ENCODE measurements around the gene KRT79.
"Not testable (repeated sequence)": the region's sequence is repeated elsewhere in the genome, so short reads cannot be mapped to it uniquely, and the experiment has no call there.

The KRT79 gene

DNA sequence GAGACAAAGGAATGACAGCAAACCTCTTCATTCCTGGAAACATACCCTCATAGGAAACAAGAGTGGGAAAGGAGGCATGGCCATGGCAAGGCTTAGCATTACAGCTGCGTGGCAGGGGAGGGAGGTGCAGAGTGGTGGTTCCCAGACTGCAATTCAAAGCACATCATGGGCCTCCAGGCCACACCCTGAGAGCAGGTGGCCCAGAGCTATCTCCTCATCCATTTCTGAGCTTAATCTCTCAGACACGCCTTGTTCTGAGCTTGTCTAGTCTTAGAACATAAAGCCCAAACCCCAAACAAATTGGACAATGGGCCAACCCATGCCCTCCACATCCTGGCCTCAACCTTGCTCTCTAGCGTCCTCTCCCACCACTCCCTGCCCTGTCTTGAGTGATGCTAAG, 32.3 kb downstream of the KRT79 start:
- no peak for DNase-seq

DNA sequence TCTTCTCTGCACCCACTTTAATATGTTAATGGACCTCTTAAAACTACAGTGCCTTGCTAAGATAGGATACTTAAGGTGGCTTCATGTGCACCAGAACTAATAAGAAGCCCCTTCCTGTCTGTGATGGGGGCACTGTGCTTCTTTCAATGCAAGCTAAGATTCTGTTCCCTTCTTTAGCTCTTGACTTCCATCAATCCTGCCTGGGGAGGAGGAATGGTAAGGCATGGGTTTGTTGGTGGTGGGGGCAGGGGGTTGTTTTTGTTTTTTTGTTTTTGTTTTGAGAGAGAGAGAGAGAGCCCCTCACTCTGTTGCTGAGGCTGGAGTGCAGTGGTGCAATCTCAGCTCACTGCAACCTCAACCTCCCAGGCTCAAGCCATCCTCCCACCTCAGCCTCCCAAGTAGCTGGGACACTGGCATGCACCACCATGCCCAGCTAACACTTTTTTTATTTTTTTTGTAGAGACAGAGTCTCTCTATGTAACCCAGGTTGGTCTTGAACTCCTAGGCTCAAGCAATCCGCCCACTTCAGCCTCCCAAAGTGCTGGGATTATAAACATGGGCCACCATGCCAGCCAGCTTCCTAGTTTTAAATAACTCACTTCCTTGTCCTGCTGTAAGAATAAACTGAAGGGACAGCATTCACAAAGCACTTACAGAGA, 33.7 kb downstream of the KRT79 start:
- DNase-seq, result no peak

DNA sequence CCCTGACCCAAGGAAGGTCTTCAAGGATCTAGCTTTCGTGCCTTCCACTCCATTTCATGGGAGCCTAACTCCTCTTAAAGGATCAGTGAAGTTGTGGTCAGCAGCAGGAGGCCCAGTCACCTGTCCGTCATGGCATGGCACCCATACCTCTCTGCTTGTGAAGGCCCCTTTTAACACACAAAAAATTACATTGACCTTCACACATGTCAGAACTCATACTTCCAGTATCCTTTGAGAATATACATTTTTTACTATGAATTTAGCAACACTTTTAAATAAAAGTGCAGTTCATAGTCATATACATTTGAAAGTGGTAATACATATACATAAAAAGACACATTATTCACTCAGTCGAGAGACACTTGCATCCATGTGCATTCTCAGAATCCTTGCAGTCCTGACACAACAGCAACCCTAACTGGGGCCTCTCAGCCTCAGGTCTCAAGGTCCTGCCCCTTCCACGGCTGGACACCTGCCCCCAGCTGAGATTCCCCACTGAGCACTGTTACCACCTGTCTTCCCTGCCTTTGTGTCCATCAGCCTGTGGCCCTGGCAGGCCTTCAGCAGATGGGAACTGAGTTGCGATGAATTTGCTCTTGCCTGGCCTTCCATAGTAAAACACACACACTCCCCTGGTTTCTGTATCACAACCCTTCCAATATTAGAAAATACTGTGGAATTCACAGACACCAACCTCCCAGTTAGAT, 34.5 kb downstream of the KRT79 start:
- DNase-seq, result no peak

DNA sequence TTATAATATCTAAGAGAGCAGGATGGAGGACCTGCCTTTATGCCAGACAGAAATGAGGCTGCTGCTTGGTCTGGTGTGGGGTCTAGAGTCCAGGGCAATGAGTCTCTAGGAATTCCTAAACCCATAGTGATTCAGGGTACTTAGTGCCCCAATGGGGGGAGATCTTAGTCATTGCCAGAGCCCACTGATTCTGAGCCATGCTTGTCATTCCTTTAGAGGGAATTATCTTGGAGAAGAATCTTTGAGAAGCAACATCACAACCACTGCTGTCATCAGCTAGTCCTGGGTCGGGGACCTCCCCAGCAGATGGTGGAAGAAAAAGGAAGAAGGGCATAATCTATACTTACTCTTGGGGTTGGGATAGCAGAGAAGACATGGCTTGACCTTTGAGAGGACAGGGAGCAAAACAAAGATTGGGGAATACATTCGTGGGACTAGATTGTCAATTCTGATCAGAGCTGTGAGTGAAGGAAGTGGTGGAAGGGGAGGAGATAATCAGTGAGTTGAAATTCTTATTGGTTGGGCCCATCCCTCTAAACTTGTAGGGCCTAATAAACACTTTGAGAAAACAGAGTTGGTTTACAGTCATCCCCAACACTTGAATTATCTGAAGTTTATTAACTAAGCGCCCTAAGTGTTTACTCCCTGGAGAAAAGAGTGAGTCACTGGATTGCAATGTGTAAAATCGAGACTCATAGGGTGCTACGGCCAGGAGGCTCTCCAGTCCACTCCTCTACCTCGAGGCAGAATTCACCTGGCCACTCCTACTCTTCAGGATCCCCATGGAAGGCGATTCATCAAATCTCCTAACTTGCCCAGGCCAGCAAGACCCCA, 35.2 kb downstream of the KRT79 start:
- no peak for DNase-seq

DNA sequence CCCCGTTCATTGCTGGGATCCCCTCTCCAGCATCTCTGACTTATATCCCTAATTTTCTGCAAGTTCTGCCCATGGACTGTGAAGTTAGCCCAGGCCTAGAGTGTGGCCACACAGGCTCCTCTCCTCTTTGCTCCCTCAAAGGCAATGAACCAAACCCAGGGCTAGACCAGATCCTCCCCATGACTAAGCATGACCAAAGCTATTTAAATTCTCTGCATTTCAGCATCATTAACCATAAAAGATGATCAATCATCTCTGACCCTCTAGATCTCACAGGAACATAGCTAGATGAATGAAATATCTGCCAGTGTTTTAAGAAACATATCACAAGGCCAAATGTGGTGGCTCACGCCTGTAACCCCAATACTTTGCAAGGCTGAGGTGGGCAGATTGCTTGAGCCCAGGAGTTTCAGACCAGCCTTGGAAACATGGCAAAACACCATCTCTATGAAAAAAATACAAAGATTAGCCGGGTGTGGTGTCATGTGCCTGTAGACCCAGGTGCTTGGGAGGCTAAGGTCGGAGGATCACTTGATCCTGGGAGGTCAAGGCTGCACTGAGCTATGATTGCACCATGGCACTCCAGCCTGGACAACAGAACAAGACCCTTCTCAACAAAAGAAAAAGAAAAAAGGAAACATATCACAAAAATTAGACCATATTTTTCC, 36.0 kb downstream of the KRT79 start:
- DNase-seq, result no peak

DNA sequence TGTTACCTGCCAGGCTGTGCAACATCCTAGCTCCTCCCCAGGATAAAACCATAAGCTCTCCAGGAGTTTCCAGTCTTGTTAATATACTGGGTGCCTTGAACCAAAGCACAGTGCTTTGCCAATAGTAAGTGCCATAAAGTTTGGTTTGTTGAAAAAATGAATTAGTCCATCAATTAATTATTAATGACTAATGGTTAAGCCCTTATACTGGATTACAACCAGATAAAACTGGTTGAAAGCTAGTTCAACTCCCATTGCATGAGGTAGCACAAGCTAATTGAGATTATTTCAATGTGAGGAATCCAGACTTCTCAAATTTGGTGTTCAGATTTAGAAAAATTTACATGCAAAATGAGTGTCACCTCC, 36.6 kb downstream of the KRT79 start:
- no peak for DNase-seq

DNA sequence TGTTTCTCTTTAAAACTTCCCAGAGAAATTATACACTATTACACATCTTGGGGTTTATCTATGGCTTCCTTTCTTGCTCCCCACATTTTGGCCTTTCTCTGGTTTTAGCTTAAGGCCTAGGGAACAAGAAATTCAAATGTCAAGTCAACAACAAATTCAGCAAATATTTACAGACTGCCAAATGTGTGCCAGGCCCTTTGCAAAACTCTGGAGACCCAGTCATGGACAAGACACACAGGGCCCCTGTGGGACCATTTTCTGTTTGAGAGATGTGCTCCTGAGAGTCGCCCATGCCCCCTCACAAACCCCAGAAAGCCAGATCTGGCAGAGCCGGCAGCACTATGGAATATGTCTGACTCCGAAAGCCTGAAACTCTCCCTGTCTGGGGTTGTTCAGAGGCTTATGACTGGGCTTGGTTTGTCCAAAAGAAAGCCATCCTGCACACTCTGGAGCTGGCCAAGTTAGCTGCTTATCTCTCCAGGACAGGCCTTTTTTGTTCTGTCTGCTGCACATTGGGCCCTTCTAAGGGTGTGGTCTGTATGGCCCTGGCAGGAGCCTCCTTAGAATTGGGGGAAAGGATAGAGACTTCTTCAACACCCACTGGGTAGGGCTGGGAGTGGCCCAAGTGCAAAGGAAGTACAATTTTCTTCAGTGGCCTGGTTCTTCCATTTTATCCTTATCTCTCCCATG, 37.1 kb downstream of the KRT79 start:
- no peak for DNase-seq

DNA sequence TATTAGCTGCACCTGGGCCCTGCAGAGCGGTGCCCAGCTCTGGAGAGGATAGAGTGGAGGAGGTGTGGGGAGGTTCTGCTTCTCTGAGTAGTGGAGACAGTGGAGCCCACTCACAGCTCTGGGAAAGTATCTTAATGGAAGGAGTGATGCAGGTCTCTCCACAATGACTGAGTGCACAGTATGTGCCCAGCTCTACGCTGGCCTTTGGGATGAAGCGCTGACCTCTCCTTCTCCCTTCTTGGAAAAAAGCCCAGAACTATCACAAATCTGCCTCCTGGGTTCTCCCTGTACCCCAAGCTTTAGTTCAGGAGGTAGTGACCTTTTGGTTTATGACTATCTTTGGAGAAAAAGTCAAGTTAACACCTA, 37.7 kb downstream of the KRT79 start:
- no peak for DNase-seq

DNA sequence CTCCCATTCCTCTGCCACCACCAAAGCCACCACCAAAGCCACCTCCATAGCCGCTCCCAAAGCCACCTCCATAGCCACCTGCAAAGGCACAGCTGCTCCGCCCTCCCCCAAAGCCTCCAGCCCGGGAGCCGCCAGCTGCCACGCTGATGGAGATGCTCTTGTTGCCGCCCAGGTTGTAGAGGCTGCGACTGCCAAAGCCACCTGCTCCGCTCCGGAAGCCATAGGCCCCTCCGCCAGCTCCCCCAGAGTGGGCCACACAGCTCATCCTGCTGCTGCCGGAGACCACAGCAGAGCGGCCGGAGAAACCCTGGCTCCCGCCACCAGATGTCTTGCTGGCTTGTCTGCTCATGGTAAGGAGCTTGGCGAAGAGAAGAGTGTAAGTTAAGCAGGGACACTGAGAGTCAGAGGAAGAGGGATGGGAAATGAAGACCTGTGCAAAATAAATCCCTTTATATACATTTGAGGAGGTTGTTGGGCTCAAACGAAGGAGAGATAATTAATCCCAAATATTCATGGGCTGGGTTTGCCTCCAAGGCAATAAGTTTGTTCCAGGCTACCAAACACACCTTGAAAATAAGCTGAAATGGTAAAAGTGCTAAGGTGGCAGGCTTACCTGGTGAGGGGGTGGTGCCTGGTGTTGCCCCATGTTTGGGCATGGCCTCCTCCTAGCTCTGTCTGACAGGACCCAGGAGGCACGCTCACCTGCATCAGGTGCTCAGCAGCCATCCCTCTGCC, 38.2 kb downstream of the KRT79 start, which contains the start of gene KRT3:
Gene KRT3, minus strand, starts transcription at position 424 of the 735 bp plus-strand sequence. Its CDS starts 75 bp downstream, at position 349.
- no peak for DNase-seq

DNA sequence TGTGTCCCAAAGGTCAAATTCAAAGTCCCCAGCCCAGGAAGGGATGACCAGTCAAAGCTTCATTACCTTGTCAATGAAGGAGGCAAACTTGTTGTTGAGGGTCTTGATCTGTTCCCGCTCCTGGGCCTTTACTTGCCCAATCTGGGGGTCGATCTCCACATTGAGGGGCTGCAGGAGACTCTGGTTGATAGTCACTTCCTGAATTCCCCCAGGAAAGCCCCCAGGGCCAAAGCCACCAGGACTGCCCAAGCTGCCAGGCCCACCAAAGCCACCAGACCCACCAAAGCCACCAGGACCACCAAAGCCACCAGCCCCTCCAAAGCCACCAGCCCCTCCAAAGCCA, 38.8 kb downstream of the KRT79 start:
- DNase-seq, result not testable (repeated sequence)

DNA sequence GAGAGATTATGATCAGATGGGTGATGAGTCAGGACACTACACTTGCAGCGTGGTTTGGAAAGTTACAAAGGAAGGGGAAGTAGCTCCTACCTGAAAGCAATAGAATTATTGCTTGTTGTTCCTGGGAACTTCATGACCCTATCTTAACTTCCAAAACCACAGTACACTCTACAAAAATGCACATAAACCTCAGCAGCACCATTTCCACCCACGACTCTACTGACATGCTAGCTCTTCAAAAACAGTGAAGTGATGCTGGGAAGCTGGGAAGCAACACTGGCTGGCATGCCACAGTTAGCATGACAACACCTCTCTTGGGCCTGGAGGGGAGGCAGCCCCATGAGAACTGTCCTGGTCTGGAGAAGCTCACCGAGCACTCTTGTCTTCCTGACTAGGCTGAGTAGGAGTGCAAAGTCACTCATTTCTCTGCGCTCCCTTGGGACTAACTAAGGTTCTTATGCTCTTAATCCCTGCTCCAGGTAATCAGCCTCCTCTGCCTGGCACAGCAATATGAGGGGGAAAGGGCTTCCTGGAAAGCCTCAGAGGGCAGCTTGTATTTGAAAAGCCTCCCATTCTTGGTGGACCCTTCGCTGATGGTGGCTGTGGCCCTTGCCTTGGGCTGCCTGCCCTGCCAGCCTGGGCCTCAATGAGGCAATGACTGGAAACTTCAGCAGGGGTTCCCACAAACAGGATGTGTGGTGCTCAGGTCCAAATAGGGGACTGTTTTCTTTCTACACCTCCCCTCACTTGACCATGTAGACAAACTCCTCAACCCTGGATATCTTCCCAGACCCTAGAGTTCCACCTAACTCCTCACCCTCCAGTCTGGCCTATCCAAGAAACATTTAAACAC, 39.4 kb downstream of the KRT79 start:
- no peak for DNase-seq

DNA sequence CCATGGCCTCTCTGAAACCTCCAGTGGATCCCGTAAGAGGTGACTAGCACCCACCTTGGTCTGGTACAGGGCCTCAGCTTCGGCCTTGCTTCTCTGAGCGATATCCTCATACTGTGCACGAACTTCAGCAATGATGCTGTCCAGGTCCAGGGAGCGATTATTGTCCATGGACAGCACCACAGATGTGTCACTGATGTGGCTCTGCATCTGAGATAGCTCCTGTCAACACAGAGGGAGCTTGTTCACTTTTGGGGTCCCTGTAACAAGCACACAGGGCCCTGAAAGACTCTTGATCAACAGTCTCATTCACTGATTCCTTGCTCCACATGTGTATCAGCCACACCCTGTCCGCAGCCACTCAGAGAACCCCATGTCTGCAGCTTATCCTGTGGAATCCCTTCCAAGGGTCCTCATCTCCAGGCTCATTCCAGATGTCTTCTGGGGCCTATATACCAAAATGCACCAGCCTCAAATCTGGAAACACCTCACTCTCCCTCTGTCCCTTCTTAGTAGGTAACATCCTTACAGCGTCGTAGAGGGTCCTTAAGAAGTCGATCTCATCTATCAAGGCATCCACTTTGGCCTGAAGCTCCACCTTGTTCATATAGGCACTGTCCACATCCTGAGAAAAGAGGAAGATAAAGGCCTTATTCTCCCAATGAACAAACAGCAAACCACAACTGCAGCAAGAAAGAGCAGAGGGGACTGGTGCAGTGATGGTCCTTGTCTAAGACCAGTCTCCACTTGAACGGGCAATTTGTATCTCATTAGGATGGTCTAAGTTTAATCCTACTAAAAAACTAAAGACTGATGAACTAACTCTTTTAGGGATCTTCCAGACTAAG, 41.7 kb downstream of the KRT79 start:
- DNase-seq, result no peak

DNA sequence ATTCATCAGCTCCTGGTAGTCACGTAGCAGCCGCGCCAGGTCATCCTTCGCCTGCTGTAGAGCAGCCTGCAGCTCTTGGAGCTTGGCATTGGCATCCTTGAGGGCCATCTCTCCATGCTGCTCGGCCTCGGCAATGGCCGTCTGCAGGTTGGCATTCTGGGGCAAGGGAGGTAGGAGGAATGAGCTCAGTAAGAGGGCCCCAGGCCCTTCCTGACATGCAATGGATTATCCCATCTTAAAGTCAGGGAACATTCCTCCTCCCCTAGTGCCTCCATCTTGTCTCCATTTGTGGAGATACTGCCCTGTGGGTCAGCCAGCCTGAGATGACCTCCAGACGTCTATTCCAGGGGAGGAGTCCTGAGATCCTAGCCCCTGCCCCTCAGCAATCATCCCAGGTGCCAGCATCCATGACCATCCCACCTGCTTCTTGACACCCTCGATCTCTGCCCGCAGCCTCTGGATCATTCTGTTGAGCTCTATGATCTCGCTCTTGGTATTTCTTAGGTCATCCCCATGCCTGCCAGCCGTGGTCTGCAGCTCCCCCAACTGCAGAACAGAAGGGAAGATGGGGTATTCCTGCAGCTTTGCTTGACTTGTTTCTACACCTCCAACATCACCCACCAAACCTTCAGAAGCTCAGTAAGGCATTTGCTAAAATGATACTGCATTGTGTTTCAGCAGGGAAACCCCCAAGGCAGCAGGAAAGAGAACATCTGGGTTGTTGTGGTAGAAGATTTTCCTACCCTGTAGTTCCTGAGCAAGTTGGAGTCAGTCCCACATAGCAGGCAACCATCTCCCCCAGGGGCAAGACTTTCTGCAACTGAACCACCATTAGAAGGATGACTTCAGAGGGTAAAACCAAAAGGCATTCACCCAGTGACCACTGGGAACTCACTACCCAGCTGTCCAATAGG, 42.6 kb downstream of the KRT79 start:
- no peak for DNase-seq

DNA sequence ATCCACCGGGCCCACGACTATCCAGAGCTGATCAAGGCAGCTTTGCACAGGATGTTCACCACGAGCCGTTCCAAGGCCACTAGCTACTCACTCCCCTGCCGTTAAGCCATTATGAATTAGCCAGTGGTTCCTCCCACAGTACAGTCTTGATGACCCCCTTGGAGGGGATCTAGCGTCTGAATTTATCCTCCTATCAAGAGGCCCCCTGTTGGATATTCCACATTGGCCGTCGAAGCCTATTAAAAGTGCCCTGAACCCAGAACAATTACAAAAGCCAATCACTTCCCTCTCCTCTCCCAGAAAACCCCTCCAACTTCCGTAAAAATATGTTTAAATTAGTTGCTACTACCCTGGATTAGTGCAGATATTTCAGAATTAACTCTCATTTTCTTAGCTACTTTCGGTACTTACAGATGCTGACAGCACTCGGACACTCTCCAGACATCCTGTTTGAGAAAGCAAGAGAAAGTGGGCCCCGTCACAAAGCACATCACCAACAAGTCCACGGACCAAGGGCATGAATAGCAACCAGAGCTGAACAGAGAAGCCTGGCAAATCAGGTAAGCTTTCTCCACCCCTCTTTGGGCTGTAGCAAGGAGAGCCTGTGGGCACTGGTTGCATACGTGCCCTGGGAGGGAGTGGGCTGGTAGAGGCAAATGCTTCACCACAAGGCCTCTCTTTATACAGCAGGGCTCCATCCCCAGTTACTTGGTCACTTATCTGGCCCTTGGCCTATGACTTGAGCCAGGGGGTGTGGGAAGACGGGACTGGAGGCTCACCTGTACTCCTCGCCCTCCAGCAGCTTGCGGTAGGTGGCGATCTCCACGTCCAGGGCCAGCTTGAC, 43.5 kb downstream of the KRT79 start:
- no peak for DNase-seq

DNA sequence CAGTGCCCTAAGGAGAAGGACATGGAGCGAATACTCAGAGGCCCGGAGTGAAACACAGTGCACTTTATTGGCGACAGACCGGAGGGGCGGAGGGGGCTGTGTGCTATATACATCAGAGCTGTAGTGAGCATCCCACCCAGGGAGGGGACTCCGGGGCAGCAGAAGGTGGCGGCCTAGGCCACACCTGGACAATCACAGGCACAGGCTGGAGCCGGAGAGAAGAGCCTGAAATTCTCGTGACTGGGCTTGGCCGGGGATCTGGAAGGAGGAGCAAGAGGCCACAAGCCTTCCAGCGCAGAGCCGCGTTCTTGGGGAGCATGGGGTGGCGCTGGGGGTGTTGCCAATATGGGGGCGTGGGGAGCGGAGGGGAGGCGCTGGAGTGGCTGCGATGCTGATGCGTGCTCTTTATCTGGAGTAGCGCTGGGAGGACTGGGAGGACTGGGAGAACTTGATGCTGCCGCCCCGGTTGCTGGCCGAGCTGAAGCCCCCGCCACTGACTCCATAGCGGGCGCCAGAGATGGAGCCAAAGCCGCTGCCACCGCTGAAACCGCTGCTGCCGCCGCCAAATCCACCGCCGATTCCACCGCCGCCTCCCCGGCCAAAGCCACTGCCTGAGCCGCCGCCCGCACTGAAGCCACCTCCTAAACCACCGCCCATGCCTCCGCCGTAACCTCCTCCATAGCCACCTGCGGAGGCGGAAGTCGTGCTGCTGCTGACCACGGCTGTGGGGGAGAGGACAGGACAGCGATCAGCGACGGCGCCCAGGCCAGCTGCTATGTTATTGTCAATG, 44.3 kb downstream of the KRT79 start:
- DNase-seq, result no peak

DNA sequence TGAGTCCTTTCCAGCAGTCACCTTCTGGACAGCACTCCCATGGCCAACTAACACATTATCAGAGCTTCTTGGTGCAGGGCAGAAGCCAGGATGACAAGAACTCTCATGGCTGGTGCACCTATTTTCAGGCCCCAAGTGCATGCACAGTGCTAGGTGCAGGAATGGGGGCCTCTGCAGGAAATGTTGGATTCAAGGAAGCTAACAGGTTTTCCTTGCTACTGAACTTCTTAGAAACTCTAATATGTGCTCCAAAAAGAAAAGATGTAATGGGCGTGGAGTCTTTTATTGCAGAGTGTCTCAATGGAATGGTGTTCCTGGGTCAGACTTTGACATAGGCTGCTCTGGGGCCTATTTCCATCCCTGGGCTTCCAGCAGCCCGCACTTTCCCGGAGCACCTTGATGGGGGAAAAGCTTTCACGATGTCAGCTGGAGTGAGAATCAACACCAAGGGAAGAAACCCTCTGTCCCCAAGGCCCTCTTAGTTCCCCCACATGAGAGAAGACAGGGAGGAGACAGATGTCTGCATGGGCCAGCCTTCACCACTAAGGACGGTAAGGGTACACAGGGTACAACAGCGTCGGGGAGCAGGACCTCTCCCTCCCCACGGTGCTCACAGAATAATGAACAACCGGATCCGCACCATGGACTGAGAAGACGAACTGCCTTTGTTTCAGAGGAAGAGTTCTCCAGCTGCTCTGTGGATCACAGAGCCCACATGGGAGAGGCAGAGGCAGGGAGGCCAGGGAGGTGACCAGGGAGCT, 45.1 kb downstream of the KRT79 start:
- no peak for DNase-seq

All from cerebellar nuclear complex (tissue), 1 donor.